ENCODE measurements around the gene STT3B.

Gene STT3B

DNA sequence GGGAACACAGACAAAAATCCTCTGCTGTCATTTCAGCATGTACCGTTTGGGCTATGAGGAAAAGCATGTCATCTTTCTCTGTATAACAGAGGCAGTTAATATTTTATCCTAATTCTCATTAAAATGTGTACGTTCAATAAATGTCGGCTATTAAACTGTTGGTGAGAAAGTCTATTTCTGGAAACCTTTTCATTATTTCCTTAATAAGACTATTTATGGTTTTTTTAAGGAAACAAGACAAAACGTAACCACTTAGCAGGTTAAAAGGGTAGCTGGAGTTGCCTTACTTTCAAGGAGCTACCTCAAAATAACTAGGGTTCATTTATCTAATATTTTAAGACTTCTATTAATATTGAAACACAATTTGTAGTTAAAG lies 1.8 kb upstream of the STT3B start:
- Histone ChIP-seq H3K27me3 (replicated peaks; ENCODE audit: control insufficient read depth, insufficient read depth, low read length) (no peaks in the 10 kb centered on the region), H3K4me3 (replicated peaks; ENCODE audit: low read depth, low read length) (peak overlapping the region; percentile 76; the same call in 1 of the 2 replicates), H3K36me3 (ENCODE audit: control insufficient read depth, insufficient read depth, low read length) (no peaks in the 10 kb centered on the region)
- DNase-seq (ENCODE audit: extremely low read depth, insufficient read length): no peak
- TF ChIP-seq, protein P1, sequence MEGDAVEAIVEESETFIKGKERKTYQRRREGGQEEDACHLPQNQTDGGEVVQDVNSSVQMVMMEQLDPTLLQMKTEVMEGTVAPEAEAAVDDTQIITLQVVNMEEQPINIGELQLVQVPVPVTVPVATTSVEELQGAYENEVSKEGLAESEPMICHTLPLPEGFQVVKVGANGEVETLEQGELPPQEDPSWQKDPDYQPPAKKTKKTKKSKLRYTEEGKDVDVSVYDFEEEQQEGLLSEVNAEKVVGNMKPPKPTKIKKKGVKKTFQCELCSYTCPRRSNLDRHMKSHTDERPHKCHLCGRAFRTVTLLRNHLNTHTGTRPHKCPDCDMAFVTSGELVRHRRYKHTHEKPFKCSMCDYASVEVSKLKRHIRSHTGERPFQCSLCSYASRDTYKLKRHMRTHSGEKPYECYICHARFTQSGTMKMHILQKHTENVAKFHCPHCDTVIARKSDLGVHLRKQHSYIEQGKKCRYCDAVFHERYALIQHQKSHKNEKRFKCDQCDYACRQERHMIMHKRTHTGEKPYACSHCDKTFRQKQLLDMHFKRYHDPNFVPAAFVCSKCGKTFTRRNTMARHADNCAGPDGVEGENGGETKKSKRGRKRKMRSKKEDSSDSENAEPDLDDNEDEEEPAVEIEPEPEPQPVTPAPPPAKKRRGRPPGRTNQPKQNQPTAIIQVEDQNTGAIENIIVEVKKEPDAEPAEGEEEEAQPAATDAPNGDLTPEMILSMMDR (IDR thresholded peaks at IDR 0.05; ENCODE audit: insufficient read depth, low read length, poor library complexity, severe bottlenecking): no peak

DNA sequence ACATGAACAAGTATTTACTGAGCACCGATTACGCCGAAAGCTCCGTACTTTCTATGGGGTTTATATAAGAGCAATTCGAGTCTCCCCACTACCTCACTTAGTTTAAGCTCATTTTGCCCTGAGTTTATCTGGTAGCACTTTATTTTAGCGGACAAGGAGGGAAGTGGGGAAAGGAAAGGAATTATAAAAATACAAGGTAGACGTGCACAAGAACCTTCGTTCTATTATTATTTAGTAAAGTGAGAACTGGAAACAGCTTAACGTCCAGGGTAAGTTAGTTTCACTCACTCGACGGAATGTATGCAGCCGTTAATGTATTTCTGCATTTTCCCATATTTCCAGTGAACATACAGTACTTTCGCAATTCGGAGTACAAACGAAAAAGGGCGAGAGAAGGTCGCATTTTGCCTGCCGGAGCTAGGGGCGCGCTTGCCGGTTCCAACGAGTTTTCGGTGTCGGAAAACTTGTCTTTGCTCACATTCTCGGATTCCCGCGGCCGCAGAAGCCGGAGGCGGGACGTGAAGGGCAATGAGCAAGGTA lies 1.2 kb upstream of the STT3B start:
- no peaks in the 10 kb centered on the region for H3K27me3 ChIP-seq (replicated peaks; ENCODE audit: control insufficient read depth, insufficient read depth, low read length)
- TF ChIP-seq, protein P1 (IDR thresholded peaks at IDR 0.05; ENCODE audit: insufficient read depth, low read length, poor library complexity, severe bottlenecking): peak; percentile 26
- no peaks in the 10 kb centered on the region for H3K36me3 ChIP-seq (ENCODE audit: control insufficient read depth, insufficient read depth, low read length)
- H3K4me3 ChIP-seq (replicated peaks; ENCODE audit: low read depth, low read length): peak overlapping the region; percentile 76
- DNase-seq (ENCODE audit: extremely low read depth, insufficient read length): no peak

DNA sequence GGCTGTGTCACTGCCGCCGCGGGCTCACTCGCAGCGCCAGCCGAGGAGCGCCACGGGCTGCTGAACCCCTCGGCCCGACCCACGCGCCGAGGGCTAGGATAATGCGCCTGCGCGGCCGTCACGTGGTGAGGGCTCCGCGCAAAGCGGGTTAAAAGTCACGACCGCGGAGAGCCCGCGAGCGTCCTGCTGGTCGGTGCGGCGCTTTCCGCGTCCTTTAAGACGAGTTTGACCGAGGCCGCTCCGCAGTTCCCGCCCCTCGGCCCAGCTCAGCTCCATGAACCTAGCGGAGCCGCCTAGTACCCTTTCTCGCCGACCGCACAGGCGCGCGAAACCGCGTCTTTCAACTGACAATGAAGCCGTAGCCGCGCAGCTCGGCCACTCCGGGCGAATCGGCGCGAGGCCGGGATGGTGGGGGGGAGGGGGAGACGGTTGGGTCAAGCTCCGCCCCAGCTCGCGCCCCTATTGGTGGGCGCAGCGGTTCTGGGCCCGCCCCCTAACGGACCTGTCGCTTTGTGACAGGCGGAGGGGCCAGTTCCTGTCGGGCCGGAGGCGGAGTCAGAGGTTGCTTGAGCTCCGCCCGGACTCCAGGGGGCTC lies 636 bp upstream of the STT3B start:
- H3K27me3 ChIP-seq (replicated peaks; ENCODE audit: control insufficient read depth, insufficient read depth, low read length): no peaks in the 10 kb centered on the region
- peak overlapping the region; percentile 87 for H3K4me3 ChIP-seq (replicated peaks; ENCODE audit: low read depth, low read length)
- no peaks in the 10 kb centered on the region for H3K36me3 ChIP-seq (ENCODE audit: control insufficient read depth, insufficient read depth, low read length)
- TF ChIP-seq, protein P1 (IDR thresholded peaks at IDR 0.05; ENCODE audit: insufficient read depth, low read length, poor library complexity, severe bottlenecking): no peak
- DNase-seq (ENCODE audit: extremely low read depth, insufficient read length): peak; percentile 98

DNA sequence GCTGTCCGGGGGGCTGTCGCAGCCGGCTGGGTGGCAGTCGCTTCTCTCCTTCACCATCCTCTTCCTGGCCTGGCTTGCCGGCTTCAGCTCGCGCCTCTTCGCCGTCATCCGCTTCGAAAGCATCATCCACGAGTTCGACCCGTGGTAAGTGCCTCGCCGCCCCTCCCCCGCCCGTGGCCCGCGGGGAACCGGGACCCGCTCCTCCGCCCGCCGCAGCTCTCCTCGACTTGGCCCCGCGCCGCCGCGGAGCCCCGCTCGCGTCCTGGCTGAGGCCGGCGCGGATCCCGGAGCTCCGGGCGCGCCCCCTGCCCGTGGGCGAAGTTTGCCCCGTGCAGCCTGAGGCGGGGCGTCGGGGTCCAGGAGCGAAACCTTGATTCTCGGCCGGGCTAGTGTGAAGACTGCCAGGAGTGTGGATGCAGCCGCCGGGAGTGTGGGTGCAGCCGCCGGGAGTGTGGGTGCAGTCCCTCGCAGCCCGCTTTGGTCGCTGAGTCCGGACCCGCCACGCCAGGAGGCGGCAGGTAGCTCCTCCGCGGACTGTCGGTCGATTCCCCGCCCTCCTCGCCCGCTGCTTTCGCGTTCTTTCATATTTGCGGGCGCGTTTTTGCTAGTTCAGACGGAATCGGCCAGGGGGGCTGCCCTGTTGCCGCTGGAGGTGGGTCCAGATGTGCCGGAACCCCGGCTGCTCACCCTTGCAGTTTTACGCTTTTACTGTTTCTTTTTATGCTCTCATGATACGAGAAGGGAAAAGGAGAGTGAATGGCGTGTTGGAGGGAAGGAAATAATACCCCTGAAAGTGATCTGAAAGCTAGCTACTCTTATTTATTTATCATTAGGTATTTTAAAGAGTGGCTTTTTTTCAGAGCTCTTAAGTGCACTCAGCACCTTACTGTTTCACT lies 692 bp downstream of the STT3B start:
- peak overlapping the region; percentile 87 for H3K4me3 ChIP-seq (replicated peaks; ENCODE audit: low read depth, low read length)
- TF ChIP-seq, protein P1 (IDR thresholded peaks at IDR 0.05; ENCODE audit: insufficient read depth, low read length, poor library complexity, severe bottlenecking): no peak
- H3K27me3 ChIP-seq (replicated peaks; ENCODE audit: control insufficient read depth, insufficient read depth, low read length): no peaks in the 10 kb centered on the region
- peak; percentile 71 for DNase-seq (ENCODE audit: extremely low read depth, insufficient read length)
- no peaks in the 10 kb centered on the region for H3K36me3 ChIP-seq (ENCODE audit: control insufficient read depth, insufficient read depth, low read length)

DNA sequence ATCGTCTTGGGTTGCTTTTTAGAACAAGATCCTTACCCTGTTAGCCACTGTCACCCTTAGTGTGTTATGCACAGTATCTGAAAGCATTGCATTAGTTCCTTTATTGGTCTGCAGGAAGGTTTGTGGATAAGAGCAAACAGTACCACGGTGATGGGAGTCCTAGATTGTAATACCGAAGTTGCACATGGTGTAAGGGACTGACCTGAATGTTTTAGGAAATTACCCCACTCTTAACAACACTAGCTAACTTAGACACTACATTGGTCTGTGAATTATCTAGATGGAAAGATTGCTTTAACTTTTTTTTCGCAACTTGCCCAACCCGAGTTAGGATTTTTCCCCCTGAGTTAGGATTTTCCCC lies 1.3 kb downstream of the STT3B start:
- H3K27me3 ChIP-seq (replicated peaks; ENCODE audit: control insufficient read depth, insufficient read depth, low read length): no peaks in the 10 kb centered on the region
- TF ChIP-seq, protein P1 (IDR thresholded peaks at IDR 0.05; ENCODE audit: insufficient read depth, low read length, poor library complexity, severe bottlenecking): no peak
- no peak for DNase-seq (ENCODE audit: extremely low read depth, insufficient read length)

More for the DNA sequence above, 1.3 kb downstream of the STT3B start:
- peak overlapping the region; percentile 87 for H3K4me3 ChIP-seq (replicated peaks; ENCODE audit: low read depth, low read length)
- H3K36me3 ChIP-seq (ENCODE audit: control insufficient read depth, insufficient read depth, low read length): no peaks in the 10 kb centered on the region

Data from GM06990 (cell line).